Right lung (tissue), 5 donors: ENCODE results near the gene CEPT1. TPM values are rescaled to one million over a fixed set of nuclear protein-coding genes. Genes with fewer than 3 reads are reported as not detected.

Experiments used
- DNase-seq, 2 donors: peaks; one replicate each; pipeline ENCODE4 v3.0.0-alpha.2; 2013
- polyA plus RNA-seq, 5 donors: library from polyadenylated mRNA; unstranded; fragments of 120-200 nt; gene quantifications; one replicate each; pipeline versions ENCODE4 v1.2.1 to v1.2.3, GENCODE V29; 2013; ENCODE audit warnings: inconsistent platforms in 1 of 5, low replicate concordance in 1 of 5; ENCODE audit not compliant: insufficient read length in 5 of 5, insufficient read depth in 1 of 5

CEPT1 gene
- polyA plus RNA-seq, 5 donors: 42.8 to 69.6 (median 59.9) TPM

- DNase-seq: peak; percentile 73 to 75
Observed at GRCh38 chr1:111191496-111191895, 51.5 kb downstream of the CEPT1 start.

GRCh38 chr1:111192074-111192473, 52.1 kb downstream of the CEPT1 start:
- no peak for DNase-seq

- DNase-seq: no peak
Observed at GRCh38 chr1:111192658-111193519, 52.9 kb downstream of the CEPT1 start.

- no peak for DNase-seq
Observed at GRCh38 chr1:111193712-111194480, 53.9 kb downstream of the CEPT1 start.

GRCh38 chr1:111195002-111195684, 55.1 kb downstream of the CEPT1 start:
- no peak for DNase-seq

GRCh38 chr1:111196213-111196612, 56.2 kb downstream of the CEPT1 start:
- no peak for DNase-seq

- no peak for DNase-seq
Observed at GRCh38 chr1:111197598-111198284, 57.7 kb downstream of the CEPT1 start.

- no peak for DNase-seq
Observed at GRCh38 chr1:111198836-111199235, 58.8 kb downstream of the CEPT1 start.

- DNase-seq: no peak
Observed at GRCh38 chr1:111199329-111199728, 59.3 kb downstream of the CEPT1 start.

GRCh38 chr1:111199881-111200801, 60.1 kb downstream of the CEPT1 start, which contains the start of gene DENND2D:
Gene DENND2D (minus strand): TSS chr1:111200646. CDS start chr1:111200459, 187 bp downstream.
- DNase-seq: no peak

- no peak for DNase-seq
Observed at GRCh38 chr1:111200802-111201161, 60.8 kb downstream of the CEPT1 start.

GRCh38 chr1:111201275-111202090, 61.5 kb downstream of the CEPT1 start:
- DNase-seq: no peak

GRCh38 chr1:111202366-111202706, 62.3 kb downstream of the CEPT1 start:
- DNase-seq: no peak

- no peak for DNase-seq
Observed at GRCh38 chr1:111202707-111203623, 62.9 kb downstream of the CEPT1 start.

- peak in 1 of 2 donors; percentile 43 for DNase-seq
Observed at GRCh38 chr1:111203681-111204200, 63.7 kb downstream of the CEPT1 start.

- DNase-seq: peak in 1 of 2 donors; percentile 49
Observed at GRCh38 chr1:111204201-111204982, 64.4 kb downstream of the CEPT1 start.

GRCh38 chr1:111204983-111205713, 65.1 kb downstream of the CEPT1 start:
- DNase-seq: no peak
